H1 (cell line): ENCODE measurements around the gene TEKTIP1. TPM values are rescaled to one million over a fixed set of nuclear protein-coding genes. Genes with fewer than 3 reads are reported as not detected.
"Not testable (repeated sequence)": the region's sequence is repeated elsewhere in the genome, so short reads cannot be mapped to it uniquely, and the experiment has no call there.

Experiments used
- CTCF ChIA-PET: fragments of 300-600 bp; sonication (Branson Sonifier 250); formaldehyde crosslinking; loops from one replicate; lab custom pipeline; 2021; ENCODE audit not compliant: partially characterized antibody; lab: Charles Lee
- POLR2A ChIA-PET: fragments of 300-600 bp; sonication (Branson Sonifier 250); formaldehyde crosslinking; loops from one replicate; lab custom pipeline; 2021; ENCODE audit warnings: inconsistent platforms; ENCODE audit not compliant: partially characterized antibody; lab: Charles Lee
- DNase-seq, 2 experiments: peaks; one replicate each; pipeline versions ENCODE4 v3.0.0 to v3.0.0-alpha.2; 2010 to 2022; ENCODE audit warnings: low spot score in 2 of 2, low read depth in 1 of 2, mixed read lengths in 1 of 2
- FAIRE-seq: peaks from 2 replicates; lab custom pipeline; 2011; peaks lifted over from hg19 to GRCh38; lab: Jason Lieb, UNC
- H2AFZ ChIP-seq: 2 replicates; pipeline ENCODE4 v1.8.1; 2012; ENCODE audit warnings: low read length, inconsistent platforms
- H2AK5ac ChIP-seq: 2 replicates; pipeline ENCODE4 v1.6.1; 2013; ENCODE audit warnings: low read depth, low read length
- H2BK120ac ChIP-seq: replicated peaks from 2 replicates; pipeline ENCODE3; 2013; ENCODE audit warnings: low read depth, low read length, inconsistent platforms
- H2BK12ac ChIP-seq: 2 replicates; pipeline ENCODE4 v1.6.1; 2013; ENCODE audit warnings: low read depth, low read length
- H2BK15ac ChIP-seq: 2 replicates; pipeline ENCODE4 v1.6.1; 2013; ENCODE audit warnings: low read length
- H2BK20ac ChIP-seq: 2 replicates; pipeline ENCODE4 v1.6.1; 2013; ENCODE audit warnings: low read length
- H2BK5ac ChIP-seq: 2 replicates; pipeline ENCODE4 v1.6.1; 2013; ENCODE audit warnings: low read depth, low read length
- H3K14ac ChIP-seq: 2 replicates; pipeline ENCODE4 v1.6.1; 2013; ENCODE audit warnings: inconsistent platforms; ENCODE audit not compliant: insufficient read length
- H3K18ac ChIP-seq: 2 replicates; pipeline ENCODE4 v1.6.1; 2013; ENCODE audit warnings: low read length; ENCODE audit errors: extremely low read depth
- H3K23ac ChIP-seq: 2 replicates; pipeline ENCODE4 v1.6.1; 2013; ENCODE audit warnings: inconsistent platforms; ENCODE audit not compliant: insufficient read length
- H3K23me2 ChIP-seq: 2 replicates; pipeline ENCODE4 v1.6.1; 2013; ENCODE audit warnings: low read depth, low read length
- H3K27ac ChIP-seq: 2 replicates; pipeline ENCODE4 v1.6.1; 2011; ENCODE audit warnings: low read depth, low read length, inconsistent platforms
- H3K27me3 ChIP-seq, 4 experiments: replicated peaks in 1 of 4; 1 replicate in 1 of 4; 2 replicates in 3 of 4; pipeline versions ENCODE4 v1.6.1 to v1.8.1; 2011 to 2013; ENCODE audit warnings: low read length in 3 of 4, mild to moderate bottlenecking in 3 of 4, inconsistent platforms in 2 of 4, mixed read lengths in 2 of 4, moderate library complexity in 1 of 4; ENCODE audit not compliant: control insufficient read depth in 3 of 4, insufficient read depth in 3 of 4; ENCODE audit errors: extremely low read depth in 1 of 4
- H3K36me3 ChIP-seq, 4 experiments: 2 replicates each; pipeline versions ENCODE4 v1.6.1 to v1.8.1; 2011 to 2013; ENCODE audit warnings: mild to moderate bottlenecking in 4 of 4, low read length in 3 of 4, moderate library complexity in 2 of 4, control low read depth in 1 of 4, inconsistent platforms in 1 of 4; ENCODE audit not compliant: insufficient read depth in 4 of 4, control insufficient read depth in 2 of 4
- H3K4ac ChIP-seq: replicated peaks from 2 replicates; pipeline ENCODE3; 2013; ENCODE audit warnings: low read length, low read depth, mixed read lengths, inconsistent platforms; ENCODE audit not compliant: insufficient read length
- H3K4me1 ChIP-seq, 4 experiments: replicated peaks in 1 of 4; 1 replicate in 1 of 4; 2 replicates in 3 of 4; pipeline versions ENCODE4 v1.6.1 to v1.8.1; 2011 to 2013; ENCODE audit warnings: low read length in 3 of 4, inconsistent platforms in 2 of 4, mixed read lengths in 1 of 4; ENCODE audit not compliant: insufficient read depth in 4 of 4, control insufficient read depth in 3 of 4
- H3K4me2 ChIP-seq, 2 experiments: 2 replicates each; pipeline versions ENCODE4 v1.6.1 to v1.8.1; 2011 to 2013; ENCODE audit warnings: low read depth in 2 of 2, low read length in 2 of 2, control low read depth in 1 of 2, inconsistent platforms in 1 of 2, mild to moderate bottlenecking in 1 of 2; ENCODE audit not compliant: insufficient read depth in 1 of 2
- H3K4me3 ChIP-seq, 4 experiments: fragments of 200-600, 300-600 bp in 1 of 4; sonication (generic), shearing (Covaris generic), sonication (Bioruptor Twin) in 1 of 4; 2 replicates each; pipeline versions ENCODE4 v1.5.1 to v1.8.1; 2011 to 2016; ENCODE audit warnings: low read length in 4 of 4, low read depth in 3 of 4, control low read depth in 2 of 4, inconsistent platforms in 2 of 4, mild to moderate bottlenecking in 2 of 4, mixed read lengths in 1 of 4, moderate library complexity in 1 of 4; ENCODE audit not compliant: insufficient read depth in 2 of 4; ENCODE audit errors: extremely low read depth in 1 of 4
- H3K56ac ChIP-seq: replicated peaks from 2 replicates; pipeline ENCODE3; 2013; ENCODE audit warnings: low read depth, mild to moderate bottlenecking, mixed read lengths, low read length, inconsistent platforms; ENCODE audit not compliant: insufficient read length
- H3K79me1 ChIP-seq: 2 replicates; pipeline ENCODE4 v1.6.1; 2013; ENCODE audit warnings: low read depth, low read length, control low read depth
- H3K79me2 ChIP-seq, 2 experiments: 2 replicates each; pipeline versions ENCODE4 v1.6.1 to v1.8.1; 2012 to 2013; ENCODE audit warnings: low read length in 2 of 2, mild to moderate bottlenecking in 2 of 2, inconsistent platforms in 1 of 2; ENCODE audit not compliant: insufficient read depth in 2 of 2, control insufficient read depth in 1 of 2
- H3K9ac ChIP-seq, 4 experiments: replicated peaks in 1 of 4; 1 replicate in 1 of 4; 2 replicates in 3 of 4; pipeline versions ENCODE4 v1.6.1 to v1.8.1; 2011 to 2013; ENCODE audit warnings: low read depth in 3 of 4, low read length in 3 of 4, control low read depth in 2 of 4, mild to moderate bottlenecking in 2 of 4, moderate library complexity in 2 of 4, inconsistent platforms in 1 of 4; ENCODE audit errors: extremely low read depth in 1 of 4
- H3K9me3 ChIP-seq, 2 experiments: 2 replicates each; pipeline versions ENCODE4 v1.6.1 to v1.8.1; 2012 to 2013; ENCODE audit warnings: mild to moderate bottlenecking in 2 of 2, moderate library complexity in 2 of 2, control low read depth in 1 of 2, inconsistent platforms in 1 of 2, low read depth in 1 of 2, low read length in 1 of 2, mixed read lengths in 1 of 2; ENCODE audit not compliant: insufficient read depth in 2 of 2
- H4K20me1 ChIP-seq, 2 experiments: replicated peaks in 1 of 2; 2 replicates each; pipeline versions ENCODE3 to v1.8.1; 2011 to 2013; ENCODE audit warnings: inconsistent platforms in 2 of 2, low read length in 2 of 2, mild to moderate bottlenecking in 1 of 2; ENCODE audit not compliant: insufficient read depth in 2 of 2, control insufficient read depth in 1 of 2
- H4K5ac ChIP-seq: 2 replicates; pipeline ENCODE4 v1.6.1; 2013; ENCODE audit warnings: low read length, low read depth, mixed read lengths, inconsistent platforms; ENCODE audit not compliant: insufficient read length
- H4K8ac ChIP-seq: 2 replicates; pipeline ENCODE4 v1.8.0; 2013; ENCODE audit warnings: mild to moderate bottlenecking, moderate library complexity, low read length, inconsistent platforms; ENCODE audit not compliant: insufficient read depth; ENCODE audit errors: extremely low read depth
- H4K91ac ChIP-seq: replicated peaks from 2 replicates; pipeline ENCODE3; 2013; ENCODE audit warnings: low read length, mixed read lengths, inconsistent platforms; ENCODE audit not compliant: insufficient read length
- WGBS, 2 experiments: shearing (Covaris generic) in 1 of 2; methylation state at CpG; one replicate each; pipeline versions ENCODE4 v1.1.6 to v1.1.7; 2013 to 2015; ENCODE audit warnings: low lambda C conversion rate in 2 of 2, mixed read lengths in 2 of 2, inconsistent platforms in 1 of 2, low coverage in 1 of 2, missing lambda C conversion rate in 1 of 2; ENCODE audit not compliant: insufficient replicate concordance in 2 of 2, insufficient coverage in 1 of 2, insufficient read length in 1 of 2; ENCODE audit errors: extremely low coverage in 1 of 2, missing lambda C conversion rate in 1 of 2; 5-methylcytosine and 5-hydroxymethylcytosine counted together
- polyA plus RNA-seq, 7 experiments: library from polyadenylated mRNA; depleted of rRNA in 3 of 7; stranded (reverse) in 5 of 7; unstranded in 2 of 7; fragments of >200 nt in 5 of 7; fragments of 200-250 nt in 2 of 7; gene quantifications; 1 replicate in 5 of 7; 2 replicates in 1 of 7; 4 replicates in 1 of 7; pipeline versions ENCODE4 v1.2.1 to v1.2.3, GENCODE V29; 2011 to 2013; ENCODE audit warnings: missing spikeins in 2 of 7, mixed read lengths in 2 of 7
- total RNA-seq: library from RNA; stranded (reverse); fragmentation: NEBNext Ultra II Directional; extraction: Animal tissue kit (Norgen Biotek cat#: 25700); gene quantifications from 2 replicates; pipeline ENCODE4 v1.2.1, GENCODE V29; 2021

The TEKTIP1 gene
- total and polyA plus RNA-seq, 2 of the 8 experiments (the other 6 are each of a cell fraction or from before 2014, with no cell fraction given) = 1.1 TPM; not detected in 1

GRCh38 chr19:3508121-3508661 is 30.8 kb upstream of the TEKTIP1 start:
- POLR2A ChIA-PET = interaction anchor here (0.6 kb wide), 1 partner anchor 39 kb away, joined by 3 read pairs; no protein-coding TSS in a partner anchor

More at GRCh38 chr19:3508121-3508661, 30.8 kb upstream of the TEKTIP1 start:
- H3K36me3 ChIP-seq, H2BK15ac ChIP-seq, CTCF ChIA-PET, H2BK20ac ChIP-seq, H2BK5ac ChIP-seq, H3K9me3 ChIP-seq, H3K9ac ChIP-seq, H4K5ac ChIP-seq, DNase-seq, H2BK12ac ChIP-seq, H3K27ac ChIP-seq, FAIRE-seq, H2BK120ac ChIP-seq, H2AK5ac ChIP-seq, H3K18ac ChIP-seq, H4K8ac ChIP-seq, H3K23ac ChIP-seq, H3K27me3 ChIP-seq, H2AFZ ChIP-seq, H3K4me1 ChIP-seq, H3K14ac ChIP-seq, H4K91ac ChIP-seq, H3K56ac ChIP-seq: not testable (repeated sequence)
- Histone ChIP-seq H3K4ac (peak overlapping the region; percentile 38), H3K4me3 (peak overlapping the region in 1 of 4 experiments; percentile 98; a peak in 2 of 8 replicates), H3K79me2 (peaks cover 0 to 47% of the 10 kb centered on the region in 2 experiments; a peak in 2 of 4 replicates), H3K4me2 (peak overlapping the region; percentile 95 to 99; a peak in 3 of 4 replicates), H4K20me1 (peaks cover 19 to 34% of the 10 kb centered on the region in 2 experiments), H3K23me2 (peaks cover 18% of the 10 kb centered on the region), H3K79me1 (peaks cover 29% of the 10 kb centered on the region)
- 72% methylated on average over 16 of the region's 18 CpGs; no CpG with 5 or more reads in 1 of the 2 experiments for WGBS, 2 experiments
